NK-92 (cell line): ENCODE data around the gene SORBS1.

Experiments used
- DNase-seq: peaks from one replicate; lab custom pipeline; 2025; ENCODE audit not compliant: unreplicated experiment; lab: John Stamatoyannopoulos, UW

Gene SORBS1

DNA sequence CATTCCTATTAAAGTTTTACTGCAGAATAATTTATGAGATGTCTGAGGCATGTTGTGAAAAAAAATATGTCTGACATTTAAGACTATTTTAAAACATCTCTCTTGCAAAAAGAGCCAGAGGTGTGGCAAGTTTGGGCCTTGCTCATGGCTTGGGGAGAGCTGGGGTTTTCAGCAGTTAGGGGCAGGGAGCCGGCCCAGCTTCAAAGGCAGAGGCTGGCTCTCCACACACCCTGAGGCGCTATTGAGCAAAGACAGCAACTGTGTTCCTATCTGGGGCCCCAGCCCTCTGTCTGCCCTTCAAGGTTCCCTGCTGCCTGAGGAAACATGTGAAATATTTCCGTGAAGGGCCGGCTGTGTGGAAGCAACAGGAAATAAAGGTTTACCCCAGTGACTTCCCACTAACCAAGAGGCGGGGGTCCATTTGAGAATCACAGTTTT, 94.0 kb downstream of the SORBS1 start:
- DNase-seq = no peak

GRCh38 chr10:95466436-95466835, 94.7 kb downstream of the SORBS1 start:
- no peak for DNase-seq

- no peak for DNase-seq
Measured at GRCh38 chr10:95464280-95464679, 96.9 kb downstream of the SORBS1 start.

- DNase-seq = no peak
Measured at GRCh38 chr10:95462740-95463667, 98.2 kb downstream of the SORBS1 start.

DNA sequence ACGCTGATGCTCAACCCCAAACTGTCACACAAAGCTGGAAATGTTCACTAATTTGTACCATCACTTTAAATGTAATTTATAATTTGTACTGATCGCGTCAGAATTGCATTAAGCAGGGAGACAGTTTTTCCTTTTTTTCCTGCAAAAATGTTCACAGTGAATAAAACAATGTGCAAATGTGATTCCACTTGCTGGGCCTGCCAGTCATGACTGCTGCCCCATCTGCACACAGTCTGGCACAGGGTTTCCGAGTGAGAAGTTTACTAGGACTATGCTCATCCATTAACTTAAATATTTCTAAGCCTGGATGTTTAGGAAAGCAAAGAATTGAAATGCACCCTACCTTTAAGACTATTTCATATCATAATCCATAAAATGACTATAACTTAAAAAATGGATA, 99.6 kb downstream of the SORBS1 start:
- no peak for DNase-seq

DNA sequence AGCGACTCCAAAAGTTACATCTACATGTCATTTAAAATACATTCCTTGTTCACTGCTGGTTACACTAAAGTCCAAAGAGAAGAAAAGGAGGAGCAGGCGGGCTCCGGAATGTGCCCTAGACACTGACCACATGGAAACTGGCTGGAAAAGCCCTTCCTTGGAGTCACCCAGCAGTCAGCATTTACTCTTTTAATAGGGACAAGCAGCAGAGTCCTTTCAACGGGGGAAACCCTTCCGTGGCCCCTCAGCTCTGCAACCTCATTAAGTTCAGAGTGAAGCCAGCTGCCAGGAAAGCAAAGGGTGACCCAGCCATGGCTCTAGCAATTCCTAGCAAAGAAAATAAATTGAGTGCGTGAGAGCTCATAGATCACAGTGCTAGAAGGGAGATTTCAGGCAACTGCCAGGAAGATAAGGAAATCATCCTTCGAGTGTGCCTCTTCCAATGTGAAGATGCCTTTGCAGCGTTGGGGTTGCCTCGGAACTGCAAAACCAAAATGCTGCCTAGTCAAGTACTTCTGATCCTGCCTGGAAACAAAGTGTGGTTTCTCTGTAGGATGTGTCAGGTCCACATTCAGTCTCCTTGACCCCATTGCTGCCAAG, 101.6 kb downstream of the SORBS1 start:
- no peak for DNase-seq

DNA sequence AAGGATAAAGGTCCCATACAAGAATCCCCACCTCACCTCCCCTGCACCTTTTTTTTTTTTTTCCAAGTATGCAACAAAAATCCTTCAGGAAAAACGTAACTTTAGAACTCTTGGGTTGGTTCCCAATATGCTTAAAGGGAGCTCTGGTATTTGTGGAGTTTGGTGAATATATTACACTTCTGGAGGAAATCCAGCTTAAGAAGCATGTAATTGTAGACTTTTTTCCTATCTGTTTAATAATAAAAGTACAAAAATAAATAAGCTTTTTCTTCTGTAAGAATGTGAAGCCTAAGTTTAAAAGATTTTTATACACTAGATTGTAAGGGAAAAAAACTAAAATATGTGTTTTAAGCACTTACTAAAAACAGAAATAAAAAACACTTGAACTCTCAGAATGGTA, 102.3 kb downstream of the SORBS1 start:
- DNase-seq = no peak

DNA sequence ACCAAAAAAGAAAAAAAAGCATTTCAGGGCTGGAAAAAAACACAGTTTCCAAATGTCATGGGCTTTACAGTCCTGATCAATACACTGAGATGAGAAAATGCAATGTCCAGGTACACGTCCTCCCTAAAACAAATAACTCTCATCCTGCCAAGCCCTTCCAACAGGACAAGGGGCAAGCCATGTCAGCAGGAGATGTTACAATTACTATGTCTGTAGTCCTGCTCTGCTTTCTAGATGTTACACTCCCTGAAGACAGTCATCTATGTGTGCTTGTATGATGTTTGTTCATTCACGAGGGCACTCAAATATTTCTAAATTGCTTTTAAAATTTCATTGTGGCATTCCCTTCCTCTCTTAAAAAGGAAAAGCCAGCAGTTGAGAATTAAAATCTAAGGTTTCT, 103.2 kb downstream of the SORBS1 start:
- DNase-seq = no peak

GRCh38 chr10:95457319-95457886, 103.8 kb downstream of the SORBS1 start:
- no peak for DNase-seq

DNA sequence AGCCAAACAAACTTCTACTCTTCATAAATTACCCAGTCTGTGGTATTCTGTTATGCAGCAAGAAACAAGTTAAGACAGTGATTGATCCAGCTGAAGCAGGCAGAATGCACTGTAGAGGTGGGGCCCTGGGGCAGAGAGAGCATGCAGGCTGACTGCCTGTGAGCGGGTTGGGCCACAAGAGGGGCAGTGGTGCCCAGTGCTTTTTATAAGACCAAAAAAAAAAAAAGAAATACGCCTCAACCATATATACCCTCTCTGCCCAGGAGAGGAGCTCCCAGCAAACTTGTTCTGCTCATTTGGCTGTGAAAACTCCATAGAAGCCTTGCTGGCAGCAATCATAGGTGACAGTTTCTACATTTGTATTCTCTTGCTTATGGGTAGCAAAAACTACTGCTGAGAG, 104.7 kb downstream of the SORBS1 start:
- no peak for DNase-seq

DNA sequence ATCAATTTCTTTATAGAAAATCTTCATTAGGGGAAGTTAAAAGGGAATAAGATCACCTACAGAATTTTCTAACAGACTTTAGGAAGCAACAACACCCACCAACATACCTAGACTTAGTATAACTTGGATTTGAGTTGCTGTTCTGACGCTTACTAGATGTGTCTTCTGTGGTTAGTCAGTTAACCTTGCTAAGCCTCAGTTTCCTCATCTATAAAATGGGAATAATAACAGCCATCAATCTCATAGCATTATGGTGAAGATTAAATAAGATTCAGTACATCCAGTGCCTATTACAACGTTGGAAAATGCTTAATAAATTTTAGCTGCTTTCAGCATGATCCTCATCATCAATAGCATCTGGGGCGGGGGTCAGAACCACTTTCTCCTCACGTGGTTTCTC, 106.2 kb downstream of the SORBS1 start:
- no peak for DNase-seq

GRCh38 chr10:95454356-95454755, 106.8 kb downstream of the SORBS1 start:
- DNase-seq = no peak

DNA sequence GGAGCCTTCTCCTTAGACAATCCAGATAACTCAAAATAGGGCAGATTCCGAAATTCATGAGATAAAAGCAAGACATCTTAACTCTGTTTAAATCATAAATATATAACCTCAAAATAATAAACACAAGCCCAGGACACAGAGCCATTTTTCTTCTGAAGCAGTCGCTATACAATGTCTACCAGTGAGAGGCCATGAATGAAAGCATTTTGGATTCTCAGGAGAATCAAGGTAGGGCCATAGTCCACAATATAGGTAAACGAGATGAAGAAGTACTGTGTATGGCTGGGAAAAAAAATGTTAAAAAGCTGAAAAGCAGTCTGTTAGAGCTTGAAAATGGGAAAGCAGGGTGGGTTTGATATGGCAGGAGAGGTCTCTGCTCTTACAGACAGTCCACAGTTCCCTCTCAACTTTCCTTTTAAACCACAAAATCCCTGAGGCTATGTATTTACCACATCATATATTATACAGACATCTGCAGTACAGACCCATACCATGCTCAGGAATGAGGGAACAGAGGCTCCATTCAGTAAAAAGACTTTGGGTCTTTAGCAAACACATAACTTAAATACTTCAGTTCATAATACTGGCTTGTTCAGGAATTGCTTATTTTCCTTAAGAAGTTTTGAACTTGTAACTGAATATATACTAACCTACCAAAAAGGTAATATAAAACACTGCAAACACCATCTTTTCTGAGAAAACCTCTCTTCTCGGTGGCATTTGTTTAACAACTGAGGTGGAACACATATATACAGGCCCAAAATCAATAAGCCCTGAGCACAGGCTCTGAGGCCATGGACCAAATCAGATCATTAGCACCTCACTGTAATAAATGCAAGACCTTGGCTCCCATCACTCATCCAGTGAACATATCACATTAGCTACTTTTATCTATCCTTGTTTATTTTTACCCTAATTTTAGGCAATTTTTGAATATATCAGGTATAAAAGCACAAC, 109.3 kb downstream of the SORBS1 start:
- no peak for DNase-seq

DNA sequence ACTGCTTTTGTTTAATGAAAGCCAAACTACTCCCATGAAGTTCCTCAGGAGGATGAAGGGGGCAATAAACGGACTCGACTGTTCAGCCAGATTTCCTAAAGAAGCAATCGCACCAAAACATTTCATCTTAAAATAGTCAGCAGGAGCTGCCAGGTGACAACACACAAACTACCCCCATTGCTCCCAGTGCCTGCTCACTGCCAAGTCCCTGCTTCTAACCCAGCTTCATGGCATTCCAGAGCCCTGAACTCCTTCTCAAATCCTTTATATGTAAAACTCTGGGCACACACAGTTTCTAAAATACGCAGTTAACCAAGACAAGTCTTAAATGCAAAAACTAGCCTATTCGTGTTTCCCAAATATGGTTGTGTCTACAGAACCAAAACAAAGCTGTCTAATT, 110.0 kb downstream of the SORBS1 start:
- no peak for DNase-seq

- no peak for DNase-seq
Measured at GRCh38 chr10:95450188-95450587, 111.0 kb downstream of the SORBS1 start.

GRCh38 chr10:95447685-95448084, 113.5 kb downstream of the SORBS1 start:
- no peak for DNase-seq

- no peak for DNase-seq
Measured at GRCh38 chr10:95445837-95446486, 115.2 kb downstream of the SORBS1 start.

GRCh38 chr10:95445223-95445836, 115.8 kb downstream of the SORBS1 start:
- no peak for DNase-seq

DNA sequence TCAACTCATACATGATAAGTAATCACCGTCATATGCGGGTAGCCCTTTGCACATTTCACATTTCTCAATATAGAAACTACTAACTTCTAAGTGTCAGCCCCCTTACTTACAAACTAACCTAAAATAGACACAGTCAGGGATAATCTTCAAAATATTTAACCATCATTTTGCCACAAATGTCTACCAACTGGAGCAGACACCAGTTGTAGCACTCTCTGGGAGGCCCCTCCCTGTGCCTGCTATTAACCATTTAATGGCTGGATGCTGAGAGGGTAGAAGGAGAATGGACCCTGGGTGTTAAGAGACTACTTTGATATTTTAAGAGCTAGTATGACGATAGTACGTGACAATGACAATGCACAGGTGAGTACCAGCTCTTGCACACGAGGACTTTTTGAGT, 116.4 kb downstream of the SORBS1 start:
- DNase-seq = no peak

- no peak for DNase-seq
Measured at GRCh38 chr10:95443636-95444035, 117.5 kb downstream of the SORBS1 start.
